Pancreas (tissue), 10 donors: ENCODE results near the gene TOMM34. TPM values are rescaled to one million over a fixed set of nuclear protein-coding genes. Genes with fewer than 3 reads are reported as not detected.

ENCODE experiments used
- ATAC-seq, 4 donors: fragments of 200-7000 bp; cut with Tn5 transposase; one replicate each; pipeline versions ENCODE4 v1.8.0 to v1.9.1; 2020; ENCODE audit warnings: mild to moderate bottlenecking in 4 of 4, moderate library complexity in 4 of 4
- DNase-seq, 6 donors: peaks; one replicate each; pipeline ENCODE4 v3.0.0-alpha.2; 2020
- FAIRE-seq: peaks from 2 replicates; lab custom pipeline; 2012; peaks lifted over from hg19 to GRCh38; lab: Jason Lieb, UNC
- H3K27ac ChIP-seq, 4 donors: fragments of 200-600 bp; sonication (generic); 1 replicate in 3 of 4; 2 replicates in 1 of 4; pipeline versions ENCODE4 v1.5.0 to v1.8.0; 2020
- H3K27me3 ChIP-seq, 4 donors: fragments of 200-600 bp; one replicate each; pipeline ENCODE4 v1.8.0; 2021
- H3K36me3 ChIP-seq, 3 donors: fragments of 200-600 bp; sonication (generic) in 1 of 3; one replicate each; pipeline versions ENCODE4 v1.5.0 to v1.8.0; 2020 to 2021
- H3K4me1 ChIP-seq, 3 donors: fragments of 200-600 bp; one replicate each; pipeline ENCODE4 v1.8.0; 2021
- H3K4me3 ChIP-seq, 4 donors: fragments of 200-600 bp; sonication (generic) in 2 of 4; one replicate each; pipeline versions ENCODE4 v1.5.0 to v1.8.0; 2020 to 2021
- H3K9me3 ChIP-seq, 4 donors: fragments of 200-600 bp; one replicate each; pipeline ENCODE4 v1.8.0; 2021
- CTCF ChIP-seq, 4 donors: fragments of 200-600 bp; sonication (generic) in 3 of 4; IDR thresholded peaks; one replicate each; pipeline versions ENCODE4 v1.5.0 to v1.8.0; 2021; ENCODE audit warnings: antibody characterized with exemption in 4 of 4
- WGBS, 2 donors: extraction: QIAGEN DNeasy Blood & Tissue Kit; methylation state at CpG; one replicate each; pipeline ENCODE4 v1.1.7; 2013; 5-methylcytosine and 5-hydroxymethylcytosine counted together
- intact Hi-C, 3 donors: fragments of 100-400 bp; cut with DNase I; formaldehyde crosslinking; loops; one replicate each; pipeline versions ENCODE4 v1.11.1 to v1.14.2; 2022
- polyA plus RNA-seq, 2 donors: library from polyadenylated mRNA; stranded (reverse); fragments of 200-250 nt; gene quantifications; one replicate each; pipeline ENCODE4 v1.2.3, GENCODE V29; 2013
- total RNA-seq, 6 donors: library from RNA; stranded (reverse); fragmentation: NEBNext Ultra II Directional in 4 of 6; extraction: Animal tissue kit (Norgen Biotek cat#: 25700) in 4 of 6; gene quantifications; one replicate each; pipeline versions ENCODE4 v1.2.1 to v1.2.4, GENCODE V29; 2021 to 2023
- donor health status: healthy with polysubstance abuse.
- donor health status: DM: no; HTN: no; CAD: no; lungs with moderate emphysema.
- donor health status: DM: no; HTN: no; CAD: no.
- donor health status: control.
- donor health status: control.
- donor health status: Bipolar disorder and iron deficiency.
- donor health status: DM: yes; HTN: yes; CAD: no.
- donor health status: DM: no; HTN: no; CAD: no.
- donor health status: DM: no; HTN: no; CAD: no.
- donor health status: DM: yes; HTN: yes; CAD: no.

TOMM34 gene
- total and polyA plus RNA-seq, 8 donors = 4.9 to 18.6 (median 7.4) TPM

DNA sequence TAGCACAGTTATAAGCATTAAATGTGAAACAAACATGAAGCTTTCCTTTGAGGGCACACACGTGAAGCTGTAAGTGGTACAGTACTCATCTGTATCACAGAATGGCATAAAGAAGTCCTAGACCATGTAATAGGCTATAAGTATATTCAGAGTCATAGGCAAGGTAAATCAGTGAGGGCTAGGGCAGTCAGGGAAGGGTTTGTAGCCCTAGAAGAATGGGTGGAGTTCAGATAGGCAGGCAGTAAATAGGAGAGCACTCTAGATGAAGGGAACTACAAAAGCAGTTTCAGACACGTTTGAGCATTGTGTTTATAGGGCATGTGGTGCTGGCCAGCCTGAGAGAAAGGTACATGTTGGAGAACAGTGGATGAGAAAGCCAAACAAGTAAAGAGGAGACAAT, 65.2 kb downstream of the TOMM34 start:
- no peaks in the 10 kb centered on the region for H3K9me3 ChIP-seq
- intact Hi-C loops = no loop called here
- no peak overlapping the region for H3K4me3 ChIP-seq
- H3K27ac ChIP-seq = no peak overlapping the region
- DNase-seq (no peak), FAIRE-seq (no peak), ATAC-seq (no peak)
- no peaks in the 10 kb centered on the region for H3K36me3 ChIP-seq
- WGBS, 2 donors = 73 to 77% methylated on average over 2 of the region's 2 CpGs
- no peak for TF ChIP-seq CTCF (IDR thresholded peaks at IDR 0.05)
- no peaks in the 10 kb centered on the region for H3K27me3 ChIP-seq
- peaks cover 0 to 7% (median 1%) of the 10 kb centered on the region in 3 donors for H3K4me1 ChIP-seq

Other genes starting within 250 kb of the TOMM34 start
- 1 to 10 TPM in 5 of 6 donors, under 1 TPM in 1; 0.14 to 3.3 (median 1.3) TPM for gene CCN5, start 245.0 kb downstream of the TOMM34 start, total RNA-seq
- gene CCN5, start 245.0 kb downstream of the TOMM34 start, polyA plus RNA-seq = 1 to 10 TPM; 3.3 to 6.4 TPM
- gene KCNK15, start 214.5 kb downstream of the TOMM34 start, total RNA-seq = 1 to 10 TPM in 3 of 6 donors, under 1 TPM in 3; 0.75 to 2.5 (median 1.4) TPM
- gene KCNK15, start 214.5 kb downstream of the TOMM34 start, polyA plus RNA-seq = 1 to 10 TPM in 1 of 2 donors, under 1 TPM in 1; 0.42 to 1.1 TPM
- under 1 TPM in 5 of 6 donors, not detected in 1; 0.03 to 0.20 (median 0.09) TPM for gene RIMS4, start 149.9 kb downstream of the TOMM34 start, total RNA-seq
- gene RIMS4, start 149.9 kb downstream of the TOMM34 start, polyA plus RNA-seq = under 1 TPM; 0.07 to 0.08 TPM
- 10 to 100 TPM; 24.9 to 87.3 (median 47.0) TPM for gene YWHAB, start 74.7 kb downstream of the TOMM34 start, total RNA-seq
- 10 to 100 TPM; 17.9 to 47.4 TPM for gene YWHAB, start 74.7 kb downstream of the TOMM34 start, polyA plus RNA-seq
- 10 to 100 TPM; 18.7 to 64.5 (median 22.4) TPM for gene PABPC1L, start 50.3 kb downstream of the TOMM34 start, total RNA-seq
- gene PABPC1L, start 50.3 kb downstream of the TOMM34 start, polyA plus RNA-seq = 100 to 1,000 TPM; 150 to 156 TPM
- 10 to 100 TPM in 3 of 6 donors, 1 to 10 TPM in 3; 7.1 to 18.9 (median 10.4) TPM for gene STK4, start 6.1 kb upstream of the TOMM34 start, total RNA-seq
- 1 to 10 TPM; 3.7 to 5.0 TPM for gene STK4, start 6.1 kb upstream of the TOMM34 start, polyA plus RNA-seq
- gene KCNS1, start 140.7 kb upstream of the TOMM34 start, total RNA-seq = 1 to 10 TPM in 1 of 6 donors, under 1 TPM in 4, not detected in 1; 0.04 to 1.3 (median 0.16) TPM
- under 1 TPM; 0.04 to 0.05 TPM for gene KCNS1, start 140.7 kb upstream of the TOMM34 start, polyA plus RNA-seq
- gene WFDC5, start 154.8 kb upstream of the TOMM34 start, total RNA-seq = not detected
- gene WFDC5, start 154.8 kb upstream of the TOMM34 start, polyA plus RNA-seq = not detected
- not detected for gene WFDC12, start 164.1 kb upstream of the TOMM34 start, total RNA-seq
- gene WFDC12, start 164.1 kb upstream of the TOMM34 start, polyA plus RNA-seq = not detected
- gene PI3, start 214.5 kb upstream of the TOMM34 start, total RNA-seq = 1 to 10 TPM in 2 of 6 donors, under 1 TPM in 1, not detected in 3; 0.67 to 1.9 (median 1.4) TPM
- gene PI3, start 214.5 kb upstream of the TOMM34 start, polyA plus RNA-seq = under 1 TPM; 0.40 to 0.72 TPM
- gene SEMG1, start 246.6 kb upstream of the TOMM34 start, total RNA-seq = not detected
- gene SEMG1, start 246.6 kb upstream of the TOMM34 start, polyA plus RNA-seq = not detected